GM20000 (cell line): ENCODE data around the gene CDH13.

ENCODE experiments used
- DNase-seq: peaks from one replicate; pipeline ENCODE4 v3.0.0; 2012; ENCODE audit warnings: low spot score
- CTCF ChIP-seq: IDR thresholded peaks from 2 replicates; pipeline ENCODE4 v1.5.1; 2012; ENCODE audit warnings: mild to moderate bottlenecking, control low read depth; ENCODE audit errors: extremely low read depth, missing control alignments

CDH13 gene

GRCh38 chr16:82783933-82784572 lies 157.3 kb downstream of the CDH13 start:
- no peak for DNase-seq
- TF ChIP-seq CTCF, result no peak

GRCh38 chr16:82784573-82784968 lies 157.8 kb downstream of the CDH13 start:
- DNase-seq, result no peak
- TF ChIP-seq CTCF, result no peak

GRCh38 chr16:82788225-82788624 lies 161.5 kb downstream of the CDH13 start:
- TF ChIP-seq CTCF, result no peak
- no peak for DNase-seq

GRCh38 chr16:82788919-82789318 lies 162.2 kb downstream of the CDH13 start:
- TF ChIP-seq CTCF, result no peak
- no peak for DNase-seq

GRCh38 chr16:82792693-82793092 lies 165.9 kb downstream of the CDH13 start:
- TF ChIP-seq CTCF, result no peak
- no peak for DNase-seq

- no peak for DNase-seq
These were observed 166.9 kb downstream of the CDH13 start for GRCh38 chr16:82793528-82794245.

More at GRCh38 chr16:82793528-82794245, 166.9 kb downstream of the CDH13 start:
- TF ChIP-seq CTCF, result no peak
